ENCODE measurements around the gene LRCOL1.

Gene LRCOL1

DNA sequence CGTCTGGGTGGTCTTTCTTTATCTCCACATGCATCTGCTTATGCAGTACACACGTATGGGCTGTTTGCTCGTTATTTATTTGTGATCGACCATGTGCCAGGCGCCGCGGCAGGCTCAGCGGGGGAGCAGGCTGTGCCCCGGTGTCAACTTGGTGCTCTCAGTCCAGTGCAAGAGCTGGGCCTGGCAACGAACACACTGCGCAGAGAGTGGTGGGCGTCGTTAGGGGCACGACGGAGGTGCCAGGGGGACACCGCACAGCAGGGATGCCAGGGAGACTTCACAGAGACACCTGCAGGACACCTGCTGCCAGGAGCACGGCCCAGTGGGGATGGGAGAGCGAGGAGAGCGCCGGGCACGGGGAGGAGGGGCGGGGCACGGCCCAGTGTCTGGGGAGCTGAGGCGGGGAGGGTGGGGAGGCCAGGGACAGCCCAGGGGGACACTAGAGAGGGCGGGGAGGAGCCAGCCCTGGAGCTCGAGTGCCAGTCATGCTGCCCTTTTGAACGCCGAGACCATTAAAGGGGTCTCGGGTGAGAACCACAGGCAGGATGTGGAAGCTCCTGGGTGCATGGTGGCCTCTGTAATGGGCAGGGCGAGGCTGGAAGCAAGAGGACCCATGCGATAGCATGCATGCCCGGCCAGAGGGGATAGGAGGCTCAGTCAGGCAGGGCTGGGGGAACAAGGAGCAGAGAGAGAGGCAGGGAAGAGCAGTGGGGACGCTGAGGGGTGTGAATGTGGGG is 652 bp upstream of the LRCOL1 start:
- Histone ChIP-seq H3K27ac (ENCODE audit: low read depth, low read length) (no peak overlapping the region), H3K79me2 (ENCODE audit: control insufficient read depth, low read length) (no peaks in the 10 kb centered on the region), H3K36me3 (ENCODE audit: control insufficient read depth, low read length) (no peaks in the 10 kb centered on the region), H3K4me3 (ENCODE audit: low read length) (no peak overlapping the region), H3K4me2 (ENCODE audit: low read length) (no peak overlapping the region), H3F3A (ENCODE audit: control insufficient read depth, insufficient read depth) (no peaks in the 10 kb centered on the region), H3K9me3 (ENCODE audit: control insufficient read depth, insufficient read depth, low read length) (peaks cover 4% of the 10 kb centered on the region; the same call in 1 of the 2 replicates), H3K4me1 (ENCODE audit: control insufficient read depth, low read length) (peaks cover 3% of the 10 kb centered on the region; the same call in 1 of the 2 replicates), H4K20me1 (ENCODE audit: control insufficient read depth, insufficient read depth, low read depth, low read length) (no peaks in the 10 kb centered on the region), H3K27me3 (ENCODE audit: control insufficient read depth, low read length) (0 out of 2 replicates have a peak, but pooled peaks cover 3% of the 10 kb centered on the region), H3K9me2 (replicated peaks; ENCODE audit: control insufficient read depth, low read length) (no peaks in the 10 kb centered on the region)
- TF ChIP-seq EZH2phosphoT487 (IDR thresholded peaks at IDR 0.05; ENCODE audit: borderline replicate concordance, low read length) = no peak
- TF ChIP-seq, protein P1, sequence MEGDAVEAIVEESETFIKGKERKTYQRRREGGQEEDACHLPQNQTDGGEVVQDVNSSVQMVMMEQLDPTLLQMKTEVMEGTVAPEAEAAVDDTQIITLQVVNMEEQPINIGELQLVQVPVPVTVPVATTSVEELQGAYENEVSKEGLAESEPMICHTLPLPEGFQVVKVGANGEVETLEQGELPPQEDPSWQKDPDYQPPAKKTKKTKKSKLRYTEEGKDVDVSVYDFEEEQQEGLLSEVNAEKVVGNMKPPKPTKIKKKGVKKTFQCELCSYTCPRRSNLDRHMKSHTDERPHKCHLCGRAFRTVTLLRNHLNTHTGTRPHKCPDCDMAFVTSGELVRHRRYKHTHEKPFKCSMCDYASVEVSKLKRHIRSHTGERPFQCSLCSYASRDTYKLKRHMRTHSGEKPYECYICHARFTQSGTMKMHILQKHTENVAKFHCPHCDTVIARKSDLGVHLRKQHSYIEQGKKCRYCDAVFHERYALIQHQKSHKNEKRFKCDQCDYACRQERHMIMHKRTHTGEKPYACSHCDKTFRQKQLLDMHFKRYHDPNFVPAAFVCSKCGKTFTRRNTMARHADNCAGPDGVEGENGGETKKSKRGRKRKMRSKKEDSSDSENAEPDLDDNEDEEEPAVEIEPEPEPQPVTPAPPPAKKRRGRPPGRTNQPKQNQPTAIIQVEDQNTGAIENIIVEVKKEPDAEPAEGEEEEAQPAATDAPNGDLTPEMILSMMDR (IDR thresholded peaks at IDR 0.05; ENCODE audit: low read depth, low read length, poor library complexity, severe bottlenecking) = no peak

- H3K4me1 ChIP-seq (ENCODE audit: control insufficient read depth, low read length) = no peaks in the 10 kb centered on the region
- no peaks in the 10 kb centered on the region for H4K20me1 ChIP-seq (ENCODE audit: control insufficient read depth, insufficient read depth, low read depth, low read length)
- H3K27ac ChIP-seq (ENCODE audit: low read depth, low read length) = no peak overlapping the region
- H3K9me2 ChIP-seq (replicated peaks; ENCODE audit: control insufficient read depth, low read length) = no peaks in the 10 kb centered on the region
- no peaks in the 10 kb centered on the region for H3F3A ChIP-seq (ENCODE audit: control insufficient read depth, insufficient read depth)
- no peak overlapping the region for H3K4me3 ChIP-seq (ENCODE audit: low read length)
- no peaks in the 10 kb centered on the region for H3K36me3 ChIP-seq (ENCODE audit: control insufficient read depth, low read length)
- no peak for TF ChIP-seq EZH2phosphoT487 (IDR thresholded peaks at IDR 0.05; ENCODE audit: borderline replicate concordance, low read length)
- TF ChIP-seq, protein P1 (IDR thresholded peaks at IDR 0.05; ENCODE audit: low read depth, low read length, poor library complexity, severe bottlenecking) = no peak
- H3K79me2 ChIP-seq (ENCODE audit: control insufficient read depth, low read length) = no peaks in the 10 kb centered on the region
- no peaks in the 10 kb centered on the region for H3K9me3 ChIP-seq (ENCODE audit: control insufficient read depth, insufficient read depth, low read length)
- H3K27me3 ChIP-seq (ENCODE audit: control insufficient read depth, low read length) = 0 out of 2 replicates have a peak, but pooled peaks cover 3% of the 10 kb centered on the region
- no peak overlapping the region for H3K4me2 ChIP-seq (ENCODE audit: low read length)
These were observed 1.9 kb downstream of the LRCOL1 start for GRCh38 chr12:132608231-132609171.

- H3K4me3 ChIP-seq (ENCODE audit: low read length) = no peak overlapping the region
- no peaks in the 10 kb centered on the region for H3K36me3 ChIP-seq (ENCODE audit: control insufficient read depth, low read length)
- no peaks in the 10 kb centered on the region for H3F3A ChIP-seq (ENCODE audit: control insufficient read depth, insufficient read depth)
- no peak overlapping the region for H3K27ac ChIP-seq (ENCODE audit: low read depth, low read length)
- H3K79me2 ChIP-seq (ENCODE audit: control insufficient read depth, low read length) = no peaks in the 10 kb centered on the region
- H4K20me1 ChIP-seq (ENCODE audit: control insufficient read depth, insufficient read depth, low read depth, low read length) = no peaks in the 10 kb centered on the region
- TF ChIP-seq, protein P1 (IDR thresholded peaks at IDR 0.05; ENCODE audit: low read depth, low read length, poor library complexity, severe bottlenecking) = no peak
- no peak for TF ChIP-seq EZH2phosphoT487 (IDR thresholded peaks at IDR 0.05; ENCODE audit: borderline replicate concordance, low read length)
- no peaks in the 10 kb centered on the region for H3K4me1 ChIP-seq (ENCODE audit: control insufficient read depth, low read length)
- no peaks in the 10 kb centered on the region for H3K27me3 ChIP-seq (ENCODE audit: control insufficient read depth, low read length)
- no peaks in the 10 kb centered on the region for H3K9me3 ChIP-seq (ENCODE audit: control insufficient read depth, insufficient read depth, low read length)
- no peak overlapping the region for H3K4me2 ChIP-seq (ENCODE audit: low read length)
- H3K9me2 ChIP-seq (replicated peaks; ENCODE audit: control insufficient read depth, low read length) = no peaks in the 10 kb centered on the region
These were observed 3.5 kb downstream of the LRCOL1 start for GRCh38 chr12:132606927-132607326.

All from DOHH2 (cell line).